HL-60 (cell line): ENCODE results near the gene AKAP10.

ENCODE experiments used
- CTCF ChIP-seq: IDR thresholded peaks from one replicate; pipeline ENCODE4 v1.5.1; 2011; ENCODE audit warnings: low read length, control low read depth, inconsistent platforms; ENCODE audit not compliant: insufficient read depth
- GABPA ChIP-seq: IDR thresholded peaks from 2 replicates; pipeline ENCODE4 v1.6.1; 2012; ENCODE audit warnings: low read depth
- POLR2AphosphoS5 ChIP-seq: IDR thresholded peaks from 2 replicates; pipeline ENCODE4 v1.6.1; 2012; ENCODE audit warnings: low read depth
- REST ChIP-seq: IDR thresholded peaks from 2 replicates; pipeline ENCODE4 v1.6.1; 2012; ENCODE audit warnings: low read depth; ENCODE audit not compliant: insufficient replicate concordance
- SPI1 ChIP-seq: IDR thresholded peaks from 2 replicates; pipeline ENCODE4 v1.6.1; 2012; ENCODE audit warnings: low read depth, mild to moderate bottlenecking, borderline replicate concordance

- TF ChIP-seq CTCF (no peak), POLR2AphosphoS5 (no peak), SPI1 (no peak), REST (no peak), GABPA (no peak)
Measured at GRCh38 chr17:19865021-19865420, 112.6 kb downstream of the AKAP10 start.
